OCI-LY7 (cell line): ENCODE results near the gene TPCN2.

Experiments used
- CTCF ChIP-seq: fragments of 200-600 bp; sonication (generic); conservative IDR thresholded peaks from 2 replicates; pipeline ENCODE4 v1.5.1; 2014; ENCODE audit warnings: mild to moderate bottlenecking, antibody characterized with exemption, low read length, moderate library complexity, mixed read lengths
- EZH2phosphoT487 ChIP-seq: fragments of 200-600 bp; sonication (generic); IDR thresholded peaks from 2 replicates; pipeline ENCODE4 v1.6.1; 2018; ENCODE audit warnings: low read depth, borderline replicate concordance, mild to moderate bottlenecking, mixed run types, antibody characterized with exemption, low read length, moderate library complexity, mixed read lengths

- TF ChIP-seq CTCF (no peak), EZH2phosphoT487 (no peak)
These were observed 110.6 kb downstream of the TPCN2 start for GRCh38 chr11:69159150-69159852.
